ENCODE data around the gene SRRM2.

Gene SRRM2

GRCh38 chr16:2752035-2752849 is at the start of gene SRRM2:
Gene SRRM2 (plus strand): TSS chr16:2752638. CDS start chr16:2756365, 3,727 bp downstream.
- DNase-seq = peak; percentile 94

GRCh38 chr16:2702871-2703745 is 49.3 kb upstream of the SRRM2 start:
- DNase-seq = no peak

DNA sequence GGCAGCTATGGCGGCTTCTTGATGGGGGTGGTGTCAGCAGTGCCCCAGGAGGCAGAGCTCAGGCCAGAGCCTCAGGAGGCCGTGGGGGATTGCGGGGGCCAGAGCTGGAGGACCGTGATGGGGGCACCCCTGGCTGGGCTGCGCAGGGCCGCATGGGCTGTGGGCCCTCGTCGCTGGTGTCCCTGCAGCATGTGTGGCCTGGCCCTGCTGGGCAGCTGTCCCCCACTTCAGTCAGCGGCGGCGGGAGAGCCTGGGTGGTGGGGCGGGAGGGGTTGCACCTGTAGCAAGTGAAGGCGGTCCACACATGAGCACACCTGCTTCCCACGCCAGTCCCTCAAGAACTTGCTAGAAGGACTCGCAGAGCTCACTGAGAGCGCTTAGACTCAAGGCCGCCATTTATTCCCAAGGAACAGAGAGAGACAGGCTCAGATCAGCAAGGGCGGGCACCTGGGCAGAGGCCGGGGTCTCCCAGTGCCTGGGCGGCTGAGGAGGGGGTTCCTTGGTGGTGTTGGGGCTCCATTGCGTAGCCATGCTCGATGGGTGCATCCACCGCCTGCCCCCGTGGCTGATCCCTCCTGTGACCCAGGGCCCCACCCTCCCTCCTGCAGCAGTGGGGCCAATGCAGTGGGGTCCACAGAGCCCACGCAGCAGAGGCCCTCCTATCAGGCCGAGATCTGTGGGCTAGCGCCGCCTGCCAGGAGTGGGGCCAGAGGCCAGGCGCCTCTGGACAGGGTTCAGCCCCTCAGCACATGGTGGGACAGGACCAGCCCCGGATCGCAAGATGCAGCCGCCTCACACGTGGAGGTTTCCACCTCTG is 48.1 kb upstream of the SRRM2 start:
- no peak for DNase-seq

GRCh38 chr16:2704983-2705275 is 47.5 kb upstream of the SRRM2 start:
- no peak for DNase-seq

DNA sequence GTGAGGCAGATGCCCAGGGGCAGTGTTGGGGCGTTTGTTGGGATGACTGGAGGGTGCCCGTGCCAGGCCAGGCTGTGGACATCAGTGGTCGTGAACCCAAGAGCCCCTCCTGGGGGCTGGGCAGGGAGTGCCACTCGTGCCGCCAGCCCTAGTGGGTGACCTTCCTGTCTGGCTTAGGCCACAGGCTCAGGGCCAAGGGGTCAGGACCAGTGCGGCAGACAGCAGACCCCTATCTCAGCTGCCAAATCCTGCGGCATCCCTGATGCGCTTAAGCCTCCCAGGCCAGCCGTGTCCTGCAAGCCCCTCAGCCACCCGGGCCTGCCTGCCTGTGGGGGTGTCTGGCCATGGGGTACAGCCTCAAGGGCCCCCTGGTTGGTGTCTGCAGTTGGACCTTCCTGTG is 47.1 kb upstream of the SRRM2 start:
- DNase-seq = no peak

- no peak for DNase-seq
These were observed 46.4 kb upstream of the SRRM2 start for GRCh38 chr16:2706085-2706484.

GRCh38 chr16:2706611-2707311 is 45.7 kb upstream of the SRRM2 start:
- DNase-seq = no peak

DNA sequence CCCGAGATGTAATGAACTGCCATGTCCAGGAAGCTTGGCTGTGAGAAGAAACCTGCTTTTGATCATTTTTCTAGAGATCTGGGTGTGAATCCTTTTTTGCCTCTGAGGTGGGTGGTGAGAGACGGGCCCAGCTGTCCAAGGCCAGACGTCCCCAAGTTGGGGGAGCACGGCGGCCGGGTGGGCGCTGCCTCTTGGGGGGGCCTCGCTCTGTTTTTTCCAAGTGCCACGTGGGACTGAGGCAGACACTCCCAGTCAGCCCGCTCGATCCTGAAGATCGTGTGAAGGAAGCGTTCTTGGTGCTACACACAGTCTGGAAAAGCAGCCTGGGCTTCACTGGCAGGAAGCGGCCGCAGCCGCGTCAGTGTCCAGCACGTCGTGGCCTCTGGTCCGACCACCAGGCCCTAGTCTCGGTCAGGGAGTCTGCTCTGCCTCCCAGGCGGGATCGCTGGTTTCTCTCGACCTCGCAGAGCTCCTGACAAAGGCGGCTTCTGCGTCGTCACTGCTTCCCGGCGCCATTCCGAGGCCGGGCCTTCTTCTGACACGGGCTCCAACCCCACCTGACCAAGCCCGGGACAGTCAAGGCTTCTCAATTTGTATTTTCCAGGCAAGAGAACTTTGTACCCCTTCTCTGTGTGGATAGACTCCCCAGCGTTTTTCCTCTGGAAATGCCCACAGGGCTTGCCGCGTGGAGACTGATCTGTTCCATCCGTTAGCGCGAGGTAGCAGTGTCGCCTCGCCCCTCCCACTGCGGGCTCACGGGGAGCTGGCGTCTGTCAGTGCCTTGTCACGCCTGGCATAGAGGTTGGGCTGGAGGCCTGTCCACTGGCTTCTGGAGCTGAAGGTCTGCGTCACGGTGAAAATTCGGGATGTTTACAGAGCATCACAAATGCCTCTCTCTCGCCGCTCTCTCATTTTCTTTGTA is 44.8 kb upstream of the SRRM2 start:
- DNase-seq = no peak

DNA sequence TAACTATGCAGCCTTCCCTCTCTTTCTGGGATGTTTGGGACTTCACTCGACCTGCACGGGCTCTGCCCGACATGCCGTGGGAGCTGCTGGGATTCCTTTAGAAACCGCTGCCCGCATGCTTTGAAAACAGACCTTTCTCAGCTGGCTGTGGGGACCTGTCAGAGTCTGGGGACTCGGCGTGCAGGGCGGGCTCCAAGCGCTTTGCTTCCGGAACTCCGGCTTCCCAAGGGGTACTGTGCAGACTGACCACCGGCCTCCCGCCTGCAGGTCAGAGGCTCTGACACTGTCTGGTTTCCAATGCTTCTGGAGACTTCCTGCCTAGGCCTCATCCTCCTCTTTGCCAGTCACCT is 44.2 kb upstream of the SRRM2 start:
- no peak for DNase-seq

- no peak for DNase-seq
These were observed 43.4 kb upstream of the SRRM2 start for GRCh38 chr16:2708955-2709587.

GRCh38 chr16:2709588-2709984 is 42.9 kb upstream of the SRRM2 start:
- DNase-seq = no peak

- no peak for DNase-seq
These were observed 42.3 kb upstream of the SRRM2 start for GRCh38 chr16:2710021-2710710.

- no peak for DNase-seq
These were observed 41.7 kb upstream of the SRRM2 start for GRCh38 chr16:2710711-2711231.

- DNase-seq = no peak
These were observed 40.9 kb upstream of the SRRM2 start for GRCh38 chr16:2711370-2712062.

DNA sequence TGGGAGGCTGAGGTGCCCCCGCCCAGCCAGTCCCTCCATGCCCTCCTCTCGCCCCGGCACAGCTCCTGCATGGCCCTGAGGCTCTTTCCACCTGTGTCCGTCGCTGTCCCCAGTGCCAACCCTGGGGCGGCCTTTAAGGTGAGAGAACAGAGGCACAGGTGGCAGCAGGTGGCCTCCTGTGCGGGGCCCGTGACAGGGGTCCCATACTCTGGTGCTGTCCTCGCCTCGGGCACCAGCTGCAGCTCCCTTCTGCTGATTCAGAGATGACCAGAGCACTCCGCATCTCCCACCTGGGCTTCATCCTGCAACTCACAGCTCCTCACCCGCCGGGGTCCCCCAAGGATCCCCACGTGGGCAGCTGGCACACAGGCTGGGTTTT is 40.4 kb upstream of the SRRM2 start:
- no peak for DNase-seq

GRCh38 chr16:2712546-2712945 is 39.9 kb upstream of the SRRM2 start:
- DNase-seq = no peak

DNA sequence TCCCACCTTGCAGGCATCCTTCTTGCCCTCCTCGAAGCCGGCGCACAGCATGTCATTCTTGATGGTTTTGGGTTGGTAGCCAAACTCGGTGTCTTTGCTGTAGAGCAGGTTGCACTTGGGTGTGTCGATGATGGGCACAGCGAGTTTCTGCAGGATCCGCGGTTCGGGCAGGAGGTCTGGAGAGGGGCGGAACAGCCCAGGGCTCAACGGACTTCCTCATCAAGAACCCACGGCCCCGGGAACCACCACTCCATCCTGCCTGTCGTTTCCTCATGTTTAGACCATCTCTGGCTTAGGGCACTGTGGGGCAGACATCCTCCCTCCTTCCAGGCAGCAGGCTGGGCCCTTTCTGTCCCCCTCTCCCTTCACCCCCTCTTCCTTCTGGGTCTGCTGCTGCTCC is 38.9 kb upstream of the SRRM2 start:
- no peak for DNase-seq

GRCh38 chr16:2713985-2714774 is 38.3 kb upstream of the SRRM2 start:
- peak in 1 of 2 experiments; percentile 33 for DNase-seq

GRCh38 chr16:2715064-2715463 is 37.4 kb upstream of the SRRM2 start:
- no peak for DNase-seq
